22Rv1 (cell line): Measurements from ENCODE around the gene SOSTDC1.

ENCODE experiments used
- ZFX ChIP-seq: fragments of 450-650 bp; IDR thresholded peaks from 2 replicates; pipeline ENCODE4 v1.6.1; 2017; ENCODE audit warnings: antibody characterized with exemption, borderline replicate concordance
- TF ChIP-seq, protein P1 (sequence below): fragments of 450-650 bp; IDR thresholded peaks from 2 replicates; pipeline ENCODE4 v1.5.1; 2017; ENCODE audit warnings: mild to moderate bottlenecking

DNA sequence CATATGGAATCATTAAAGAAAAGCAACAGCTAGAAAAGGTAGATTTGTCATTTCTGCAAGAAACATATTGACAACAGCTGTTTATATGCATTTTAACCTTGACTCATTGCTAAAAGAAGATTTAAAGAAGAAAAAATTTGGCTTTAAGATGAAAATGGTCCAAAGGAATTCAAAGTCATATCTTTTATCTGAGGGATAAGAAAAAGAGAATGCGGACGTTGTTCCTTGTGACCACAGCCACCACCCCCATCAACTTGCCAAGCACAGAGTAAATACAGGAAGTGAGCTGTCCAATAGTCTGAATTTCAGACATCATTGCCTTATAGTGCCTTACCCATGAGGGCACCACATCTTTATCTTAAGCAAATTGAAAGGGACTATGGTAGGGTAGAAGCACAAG is 36.9 kb downstream of the SOSTDC1 start:
- TF ChIP-seq, protein P1, sequence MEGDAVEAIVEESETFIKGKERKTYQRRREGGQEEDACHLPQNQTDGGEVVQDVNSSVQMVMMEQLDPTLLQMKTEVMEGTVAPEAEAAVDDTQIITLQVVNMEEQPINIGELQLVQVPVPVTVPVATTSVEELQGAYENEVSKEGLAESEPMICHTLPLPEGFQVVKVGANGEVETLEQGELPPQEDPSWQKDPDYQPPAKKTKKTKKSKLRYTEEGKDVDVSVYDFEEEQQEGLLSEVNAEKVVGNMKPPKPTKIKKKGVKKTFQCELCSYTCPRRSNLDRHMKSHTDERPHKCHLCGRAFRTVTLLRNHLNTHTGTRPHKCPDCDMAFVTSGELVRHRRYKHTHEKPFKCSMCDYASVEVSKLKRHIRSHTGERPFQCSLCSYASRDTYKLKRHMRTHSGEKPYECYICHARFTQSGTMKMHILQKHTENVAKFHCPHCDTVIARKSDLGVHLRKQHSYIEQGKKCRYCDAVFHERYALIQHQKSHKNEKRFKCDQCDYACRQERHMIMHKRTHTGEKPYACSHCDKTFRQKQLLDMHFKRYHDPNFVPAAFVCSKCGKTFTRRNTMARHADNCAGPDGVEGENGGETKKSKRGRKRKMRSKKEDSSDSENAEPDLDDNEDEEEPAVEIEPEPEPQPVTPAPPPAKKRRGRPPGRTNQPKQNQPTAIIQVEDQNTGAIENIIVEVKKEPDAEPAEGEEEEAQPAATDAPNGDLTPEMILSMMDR = no peak
- TF ChIP-seq ZFX = no peak
